Testis (tissue), 2 donors: ENCODE results near the gene SIRPB2.

Experiments used
- POLR2A ChIP-seq: fragments of 450-650 bp; IDR thresholded peaks from one replicate; pipeline ENCODE4 v1.6.1; 2017; ENCODE audit warnings: antibody characterized with exemption, mild to moderate bottlenecking, moderate library complexity
- TF ChIP-seq, protein P1 (sequence below), 3 experiments: fragments of 450-650 bp in 2 of 3; fragments of 200-600 bp in 1 of 3; sonication (generic) in 1 of 3; IDR thresholded peaks; one replicate each; pipeline ENCODE4 v1.5.1; 2016 to 2019; ENCODE audit warnings: antibody characterized with exemption in 3 of 3, mild to moderate bottlenecking in 2 of 3, moderate library complexity in 1 of 3

DNA sequence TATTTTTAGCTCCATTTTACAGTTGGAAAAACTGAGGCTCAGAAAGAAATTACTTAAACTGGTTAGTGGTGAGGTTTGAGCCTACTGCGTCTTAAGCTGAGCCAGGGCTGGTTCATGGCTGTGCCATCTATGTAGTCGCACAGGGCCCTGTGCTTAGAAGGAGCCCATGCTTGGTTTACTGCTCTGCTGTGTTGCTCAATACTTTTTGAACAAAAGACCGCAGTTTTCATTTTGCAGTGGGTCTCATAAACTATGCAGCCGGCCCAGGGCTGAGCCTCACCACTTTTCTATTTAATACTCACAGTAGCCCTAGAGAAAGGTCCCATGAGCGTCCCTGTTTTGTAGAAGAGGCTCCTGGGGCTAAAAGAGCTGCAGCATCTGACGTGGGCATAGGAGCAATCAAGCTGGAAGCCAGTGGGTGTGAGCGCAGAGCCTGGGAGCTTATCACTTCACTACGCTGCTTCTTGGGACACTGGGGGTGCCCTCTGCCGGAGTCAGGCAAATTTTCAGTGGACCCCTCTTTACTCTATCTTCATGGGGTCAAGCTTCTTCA is 501 bp downstream of the SIRPB2 start:
- TF ChIP-seq, protein P1, sequence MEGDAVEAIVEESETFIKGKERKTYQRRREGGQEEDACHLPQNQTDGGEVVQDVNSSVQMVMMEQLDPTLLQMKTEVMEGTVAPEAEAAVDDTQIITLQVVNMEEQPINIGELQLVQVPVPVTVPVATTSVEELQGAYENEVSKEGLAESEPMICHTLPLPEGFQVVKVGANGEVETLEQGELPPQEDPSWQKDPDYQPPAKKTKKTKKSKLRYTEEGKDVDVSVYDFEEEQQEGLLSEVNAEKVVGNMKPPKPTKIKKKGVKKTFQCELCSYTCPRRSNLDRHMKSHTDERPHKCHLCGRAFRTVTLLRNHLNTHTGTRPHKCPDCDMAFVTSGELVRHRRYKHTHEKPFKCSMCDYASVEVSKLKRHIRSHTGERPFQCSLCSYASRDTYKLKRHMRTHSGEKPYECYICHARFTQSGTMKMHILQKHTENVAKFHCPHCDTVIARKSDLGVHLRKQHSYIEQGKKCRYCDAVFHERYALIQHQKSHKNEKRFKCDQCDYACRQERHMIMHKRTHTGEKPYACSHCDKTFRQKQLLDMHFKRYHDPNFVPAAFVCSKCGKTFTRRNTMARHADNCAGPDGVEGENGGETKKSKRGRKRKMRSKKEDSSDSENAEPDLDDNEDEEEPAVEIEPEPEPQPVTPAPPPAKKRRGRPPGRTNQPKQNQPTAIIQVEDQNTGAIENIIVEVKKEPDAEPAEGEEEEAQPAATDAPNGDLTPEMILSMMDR (IDR thresholded peaks at IDR 0.05): no peak
- no peak for TF ChIP-seq POLR2A
